Ramos (cell line): ENCODE measurements around the gene PTCH2.

Source experiments
- in situ Hi-C: fragments of 300-500 bp; cut with MboI; formaldehyde crosslinking; loops from one replicate; pipeline ENCODE4 v1.14.3; 2022; ENCODE audit warnings: low sequenced_read_pairs; ENCODE audit not compliant: unreplicated experiment

The PTCH2 gene

DNA sequence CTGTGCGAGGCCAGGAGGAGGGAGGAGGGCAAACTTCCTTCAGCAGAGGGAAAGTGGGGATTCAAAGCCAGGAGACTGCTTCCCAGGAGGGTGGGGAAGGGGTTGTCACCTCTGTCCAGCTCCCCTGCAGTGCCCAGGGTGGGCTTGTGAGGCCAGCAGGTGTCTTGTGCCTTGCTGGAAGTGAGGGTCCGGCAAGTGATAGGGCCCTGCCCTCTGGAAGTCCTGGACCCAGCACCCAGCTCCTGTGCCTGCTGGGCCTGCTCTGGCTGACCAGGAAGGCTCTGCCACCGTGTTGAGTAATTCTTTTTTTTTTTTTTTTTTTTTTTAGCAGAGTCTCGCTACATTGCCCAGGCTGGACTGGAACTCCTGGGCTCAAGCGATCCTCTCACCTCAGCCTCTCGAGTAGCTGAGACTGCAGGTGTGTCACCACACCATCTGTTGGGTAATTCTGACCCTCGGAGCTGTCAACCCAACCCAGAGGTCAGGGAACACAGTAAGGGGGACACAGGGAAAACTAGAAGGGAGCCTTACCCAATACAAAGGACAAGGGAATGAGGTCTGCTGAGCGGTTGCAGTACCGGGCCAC is 56.1 kb downstream of the PTCH2 start:
- in situ Hi-C loops = no loop called here

DNA sequence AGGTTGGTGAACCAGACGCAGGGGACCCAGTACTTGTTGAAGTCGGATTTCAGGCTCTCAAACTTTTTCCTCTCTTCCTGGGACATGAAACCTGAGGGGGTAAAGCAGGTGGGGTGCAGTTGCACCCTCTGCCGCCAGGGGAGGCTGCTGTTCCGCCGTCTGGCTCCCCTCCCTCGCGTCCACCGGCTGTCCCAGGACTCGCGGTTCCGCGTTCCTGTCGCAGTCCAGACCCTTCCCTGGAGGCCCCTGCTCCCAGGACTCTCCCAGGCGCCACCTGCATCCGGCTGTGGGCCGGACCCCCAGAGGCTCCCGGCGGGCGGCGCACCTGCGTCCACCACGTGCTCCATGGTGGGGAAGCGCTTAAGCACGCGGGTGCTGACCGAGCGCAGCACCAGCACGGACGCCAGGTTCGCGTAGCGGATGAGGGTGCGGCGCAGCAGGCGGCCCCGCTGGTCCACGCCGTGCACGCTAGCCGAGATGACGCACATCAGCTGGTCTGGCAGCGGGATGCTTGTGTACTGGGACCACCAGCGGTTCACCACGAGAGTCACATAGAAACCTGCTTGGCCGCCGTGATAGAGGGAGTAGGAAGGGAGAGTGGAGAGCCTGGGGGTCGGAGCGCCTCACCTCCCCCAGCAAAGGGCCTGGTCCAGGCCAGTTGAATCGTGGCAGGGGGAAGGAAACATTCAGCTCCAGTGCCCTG is 56.8 kb downstream of the PTCH2 start:
- in situ Hi-C loops = no loop called here

DNA sequence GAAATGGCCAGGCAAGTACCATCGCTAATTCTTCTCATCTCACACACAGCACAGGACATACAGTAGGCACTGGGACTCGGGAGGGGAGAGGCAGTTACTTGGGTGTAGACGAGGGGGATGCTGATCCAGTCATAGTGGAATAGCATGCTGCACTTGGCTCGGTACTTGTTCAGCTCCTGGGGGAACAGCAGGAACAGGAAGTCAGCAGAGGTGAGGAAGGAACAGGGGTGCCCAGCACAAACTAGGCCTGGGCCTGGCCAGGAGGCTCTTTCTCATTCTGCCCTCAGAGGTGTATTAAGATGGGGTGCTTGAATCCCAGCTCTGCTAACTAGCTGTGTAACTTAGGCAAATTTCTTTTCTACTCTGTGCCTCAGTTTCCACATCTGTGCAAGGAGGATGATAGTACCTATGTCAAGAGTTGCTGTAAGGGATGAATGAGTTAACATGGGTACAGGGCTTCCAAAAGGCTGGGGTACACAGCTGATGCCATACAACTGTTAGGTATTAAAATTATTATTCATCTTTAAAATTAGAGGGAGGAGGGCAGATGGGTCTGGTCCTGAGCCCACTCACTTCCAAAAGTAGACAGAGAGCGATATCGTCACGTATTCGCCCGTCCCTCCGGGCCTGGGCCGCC is 57.4 kb downstream of the PTCH2 start:
- in situ Hi-C loops = no loop called here

DNA sequence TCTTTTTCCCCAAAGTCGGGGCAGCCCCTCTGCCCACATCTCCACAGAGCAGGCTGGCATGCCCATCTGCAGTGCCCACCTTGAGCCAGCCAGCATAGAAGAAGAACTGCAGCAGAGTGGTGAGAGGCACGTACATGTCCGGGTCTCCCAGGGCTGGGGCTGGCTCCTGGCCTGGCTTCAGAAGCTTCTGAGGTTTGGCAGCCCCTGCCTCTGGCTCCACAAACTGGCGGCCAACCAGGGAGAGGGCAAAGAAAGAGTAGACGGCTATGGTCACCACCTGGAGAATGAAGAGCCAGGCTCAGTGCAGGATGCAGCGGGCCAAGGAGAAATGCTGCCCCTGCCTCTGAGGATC is 58.0 kb downstream of the PTCH2 start:
- in situ Hi-C loops = no loop called here

GRCh38 chr1:44784094-44785028 is 58.7 kb downstream of the PTCH2 start:
- in situ Hi-C loops = no loop called here

DNA sequence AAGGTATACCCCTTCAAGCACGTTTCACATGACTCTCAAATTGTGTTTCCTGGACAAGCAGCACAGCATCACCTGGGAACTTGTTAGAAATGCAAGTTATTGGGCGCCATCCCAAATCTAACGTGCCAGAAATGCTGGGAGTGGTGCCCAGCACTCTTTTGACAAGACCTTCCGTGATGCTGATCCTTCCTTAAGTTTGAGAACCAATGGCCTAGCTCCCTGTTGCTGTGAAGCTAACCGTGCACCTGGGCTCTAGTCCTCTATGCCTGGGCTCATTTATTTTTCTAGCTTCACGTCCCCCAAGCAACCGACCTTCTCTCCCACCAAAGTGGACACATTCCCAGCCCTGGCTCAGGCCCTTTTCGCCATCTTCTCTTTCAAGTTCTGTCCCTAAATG is 59.4 kb downstream of the PTCH2 start:
- in situ Hi-C loops = no loop called here

DNA sequence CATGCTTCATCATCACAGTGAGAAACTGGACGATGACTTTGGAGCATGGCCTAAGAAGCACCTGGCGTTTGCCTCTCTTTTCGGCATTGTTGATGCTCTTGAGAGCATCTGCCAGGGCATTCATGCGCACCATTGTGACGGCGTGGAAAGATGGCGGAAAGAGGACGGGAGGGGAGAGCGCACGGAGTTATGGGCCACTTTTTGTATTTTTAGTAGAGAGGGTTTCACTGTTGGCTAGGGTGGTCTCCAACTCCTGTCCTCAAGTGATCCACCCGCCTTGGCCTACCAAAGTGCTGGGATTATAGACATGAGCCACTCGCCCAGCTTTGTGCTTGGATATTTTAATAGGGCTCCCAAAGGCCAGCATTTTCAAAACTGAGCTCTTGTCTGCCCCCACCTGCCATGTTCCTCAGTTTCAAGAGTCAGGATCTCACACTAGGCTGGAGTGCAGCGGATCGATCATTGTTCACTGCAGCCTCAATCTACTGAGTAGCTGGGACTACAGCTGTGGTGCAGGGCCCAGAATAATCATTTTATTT is 62.4 kb downstream of the PTCH2 start:
- in situ Hi-C loops = no loop called here

DNA sequence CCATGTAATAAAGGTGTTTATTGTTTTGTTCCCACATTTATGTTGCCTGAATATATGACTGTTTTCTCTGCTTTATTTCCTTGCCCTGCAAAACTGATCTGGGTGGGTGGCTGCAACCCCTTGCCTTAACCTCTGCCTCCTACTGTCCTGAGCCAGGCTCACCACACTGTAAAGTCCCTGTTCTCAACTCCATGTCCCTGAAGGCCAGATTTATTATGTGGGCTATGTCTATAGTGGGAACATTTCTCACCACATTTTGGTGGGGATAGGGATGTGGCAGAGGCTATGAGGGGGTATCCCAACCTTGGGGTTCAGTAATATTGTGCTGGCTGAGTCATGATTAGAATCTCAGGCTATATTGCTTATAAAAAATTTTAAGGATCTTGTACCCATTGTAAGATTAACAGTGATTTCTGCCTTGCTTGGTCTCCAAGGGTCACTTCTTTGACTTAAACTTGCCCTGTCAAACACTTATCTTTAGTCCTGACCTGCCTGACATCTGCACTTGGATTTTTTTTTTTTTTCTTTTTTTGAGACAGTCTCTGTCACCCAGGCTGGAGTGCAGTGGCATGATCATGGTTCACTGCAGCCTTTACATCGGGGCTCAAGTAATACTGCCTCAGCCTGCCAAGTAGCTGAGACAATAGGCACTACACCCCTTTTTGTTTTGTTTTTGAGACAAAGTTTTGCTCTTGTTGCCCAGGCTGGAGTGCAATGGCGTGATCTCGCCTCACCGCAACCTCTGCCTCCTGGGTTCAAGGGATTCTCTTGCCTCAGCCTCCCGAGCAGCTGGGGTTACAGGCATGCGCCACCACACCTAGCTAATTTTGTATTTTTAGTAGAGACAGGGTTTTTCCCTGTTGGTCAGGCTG is 64.1 kb downstream of the PTCH2 start:
- in situ Hi-C loops = no loop called here

- in situ Hi-C loops = no loop called here
These were observed 65.0 kb downstream of the PTCH2 start for GRCh38 chr1:44777969-44778635.

DNA sequence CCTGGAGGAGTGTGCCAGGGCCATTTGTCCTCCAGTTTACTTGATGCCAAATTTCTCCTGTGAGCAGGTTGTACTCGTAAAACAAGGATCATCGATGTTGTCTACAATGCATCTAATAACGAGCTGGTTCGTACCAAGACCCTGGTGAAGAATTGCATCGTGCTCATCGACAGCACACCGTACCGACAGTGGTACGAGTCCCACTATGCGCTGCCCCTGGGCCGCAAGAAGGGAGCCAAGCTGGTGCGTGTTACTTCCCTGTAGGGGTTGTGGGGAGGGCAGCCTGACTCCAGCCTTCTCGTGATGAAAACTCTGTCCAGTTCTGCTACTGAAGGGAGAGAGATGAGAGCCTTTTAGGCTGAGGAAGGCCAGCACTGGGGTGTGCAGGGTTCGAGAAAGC is 65.5 kb downstream of the PTCH2 start:
- in situ Hi-C loops = no loop called here

DNA sequence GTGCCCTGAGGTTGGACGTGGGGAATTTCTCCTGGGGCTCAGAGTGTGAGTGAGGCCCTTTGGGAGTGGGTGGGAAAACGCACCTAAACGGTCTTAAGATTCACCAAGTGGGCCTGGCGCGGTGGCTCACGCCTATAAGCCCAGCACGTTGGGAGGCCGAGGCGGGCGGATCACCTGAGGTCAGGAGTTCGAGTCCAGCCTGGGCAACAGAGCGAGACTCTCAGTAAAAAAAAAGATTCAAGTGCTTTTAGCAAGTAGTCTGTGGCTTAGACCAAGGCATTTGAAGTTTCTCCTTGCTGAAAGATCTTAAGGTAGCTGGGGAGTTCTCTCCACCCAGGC is 66.4 kb downstream of the PTCH2 start:
- in situ Hi-C loops = no loop called here

DNA sequence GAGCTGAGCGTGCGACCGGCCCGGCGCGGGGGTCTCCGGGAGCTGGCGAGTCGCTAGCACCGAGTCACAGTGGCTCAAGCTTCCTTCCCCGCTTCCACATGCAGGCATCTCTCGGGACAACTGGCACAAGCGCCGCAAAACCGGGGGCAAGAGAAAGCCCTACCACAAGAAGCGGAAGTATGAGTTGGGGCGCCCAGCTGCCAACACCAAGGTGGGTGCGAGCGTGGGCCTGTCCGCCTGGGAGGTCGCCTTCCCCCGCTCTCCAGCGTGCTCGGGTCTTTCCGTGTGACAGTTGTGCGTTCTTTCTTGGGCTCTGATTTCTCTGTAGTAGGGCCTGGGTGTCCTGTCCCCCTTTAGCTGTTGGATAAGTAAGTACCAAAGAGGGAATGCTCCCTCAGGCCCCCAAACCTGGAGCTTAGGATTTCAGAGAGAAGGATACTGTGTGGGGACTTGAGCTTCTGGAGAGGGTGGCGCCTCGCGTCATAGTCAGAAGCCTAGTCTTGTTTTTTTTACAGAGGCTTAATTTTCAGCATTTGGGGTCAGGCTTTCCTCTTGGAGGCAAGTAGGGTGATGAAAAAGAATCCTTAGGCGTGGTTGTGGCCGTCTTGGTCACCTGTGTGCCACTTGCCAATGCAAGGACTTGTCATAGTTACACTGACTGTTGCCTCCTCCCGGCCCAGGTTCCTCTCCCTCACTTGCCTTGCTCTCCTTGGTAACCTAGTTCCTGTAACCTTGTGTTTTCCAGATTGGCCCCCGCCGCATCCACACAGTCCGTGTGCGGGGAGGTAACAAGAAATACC is 66.9 kb downstream of the PTCH2 start:
- in situ Hi-C loops = no loop called here

DNA sequence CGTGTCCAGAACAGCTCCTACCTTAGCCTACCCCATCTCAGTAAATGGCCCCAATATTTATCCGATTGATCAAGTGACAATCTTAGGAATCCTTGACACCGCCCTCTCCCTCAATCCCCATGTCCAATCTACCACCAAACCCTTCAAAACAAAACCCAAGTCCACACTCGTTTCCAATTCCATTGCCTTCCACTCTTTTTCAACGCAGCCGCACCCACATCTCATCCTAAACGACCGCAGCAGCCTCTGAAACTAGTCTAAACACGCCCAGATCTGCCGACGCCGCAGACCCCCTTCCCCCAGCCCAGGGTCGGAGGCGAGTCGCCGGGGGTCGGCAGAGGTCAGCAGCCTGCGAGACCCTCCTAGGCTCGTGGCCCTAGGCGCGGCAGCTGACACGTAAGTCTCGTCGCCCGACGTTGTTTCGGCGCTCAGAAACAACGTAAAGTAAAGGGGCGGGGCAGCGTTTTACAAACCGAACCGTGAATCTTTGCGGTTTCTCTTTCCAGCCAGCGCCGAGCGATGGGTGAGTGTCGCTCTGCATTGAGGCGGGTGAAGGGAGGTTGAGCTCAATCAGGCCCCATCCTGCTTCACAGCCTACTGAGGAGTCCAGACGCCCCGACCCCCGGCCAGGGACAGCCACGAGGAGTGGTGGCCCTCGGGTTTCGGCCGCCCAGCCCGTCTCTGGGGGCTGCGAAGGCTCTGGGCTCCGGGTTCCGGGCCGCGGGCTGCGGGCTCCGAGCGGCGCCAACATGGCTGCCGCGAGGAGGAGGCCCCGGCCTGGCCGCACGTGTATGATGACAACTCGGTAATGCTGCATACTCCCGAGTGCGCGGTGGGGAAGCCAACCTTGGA is 67.7 kb downstream of the PTCH2 start, which contains the start of gene RPS8:
TSS of gene RPS8 (plus strand) at position 463 of the 852 bp plus-strand sequence. CDS start at position 520, 57 bp downstream.
- in situ Hi-C loops = no loop called here
